ENCODE results near the gene ADCY5.

DNA sequence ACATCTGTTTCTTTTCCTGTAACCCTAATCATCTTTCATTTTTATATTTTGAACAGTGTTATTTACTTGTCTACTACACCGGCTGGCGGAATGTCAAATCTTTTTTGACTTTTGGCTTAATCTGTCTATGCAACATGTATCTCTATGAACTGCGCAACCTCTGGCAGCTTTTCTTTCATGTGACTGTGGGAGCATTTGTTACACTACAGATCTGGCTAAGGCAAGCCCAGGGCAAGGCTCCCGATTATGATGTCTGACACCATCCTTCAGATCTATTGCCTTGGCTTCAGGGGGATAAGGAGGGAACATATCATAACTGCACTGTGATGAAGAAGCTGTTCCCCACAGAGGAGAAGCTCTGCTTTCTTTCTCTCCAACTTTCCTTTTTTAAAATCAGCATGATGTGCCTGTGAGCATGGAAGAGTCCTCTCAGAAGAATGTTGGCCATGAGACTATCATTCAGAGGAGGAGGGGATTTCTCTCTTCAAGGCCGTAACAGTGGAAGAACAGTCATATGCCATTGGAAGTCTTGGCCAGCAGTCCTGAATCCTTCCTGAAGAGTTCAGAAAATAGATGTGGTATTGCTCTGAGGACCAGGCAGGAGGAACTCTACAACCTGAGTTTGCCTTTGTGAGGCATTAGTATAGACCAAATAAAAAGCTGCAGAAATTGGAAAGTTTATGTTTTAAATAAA, 177.3 kb downstream of the ADCY5 start:
- TF ChIP-seq, protein P1, sequence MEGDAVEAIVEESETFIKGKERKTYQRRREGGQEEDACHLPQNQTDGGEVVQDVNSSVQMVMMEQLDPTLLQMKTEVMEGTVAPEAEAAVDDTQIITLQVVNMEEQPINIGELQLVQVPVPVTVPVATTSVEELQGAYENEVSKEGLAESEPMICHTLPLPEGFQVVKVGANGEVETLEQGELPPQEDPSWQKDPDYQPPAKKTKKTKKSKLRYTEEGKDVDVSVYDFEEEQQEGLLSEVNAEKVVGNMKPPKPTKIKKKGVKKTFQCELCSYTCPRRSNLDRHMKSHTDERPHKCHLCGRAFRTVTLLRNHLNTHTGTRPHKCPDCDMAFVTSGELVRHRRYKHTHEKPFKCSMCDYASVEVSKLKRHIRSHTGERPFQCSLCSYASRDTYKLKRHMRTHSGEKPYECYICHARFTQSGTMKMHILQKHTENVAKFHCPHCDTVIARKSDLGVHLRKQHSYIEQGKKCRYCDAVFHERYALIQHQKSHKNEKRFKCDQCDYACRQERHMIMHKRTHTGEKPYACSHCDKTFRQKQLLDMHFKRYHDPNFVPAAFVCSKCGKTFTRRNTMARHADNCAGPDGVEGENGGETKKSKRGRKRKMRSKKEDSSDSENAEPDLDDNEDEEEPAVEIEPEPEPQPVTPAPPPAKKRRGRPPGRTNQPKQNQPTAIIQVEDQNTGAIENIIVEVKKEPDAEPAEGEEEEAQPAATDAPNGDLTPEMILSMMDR (IDR thresholded peaks at IDR 0.05; ENCODE audit: low read depth, low read length, missing input control), result no peak
- TF ChIP-seq, protein P2, sequence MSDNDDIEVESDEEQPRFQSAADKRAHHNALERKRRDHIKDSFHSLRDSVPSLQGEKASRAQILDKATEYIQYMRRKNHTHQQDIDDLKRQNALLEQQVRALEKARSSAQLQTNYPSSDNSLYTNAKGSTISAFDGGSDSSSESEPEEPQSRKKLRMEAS (IDR thresholded peaks at IDR 0.05), result no peak
- TF ChIP-seq JUND (IDR thresholded peaks at IDR 0.05), result no peak
- TF ChIP-seq SP1 (IDR thresholded peaks at IDR 0.05), result no peak
- no peak for TF ChIP-seq EGR1 (IDR thresholded peaks at IDR 0.05; ENCODE audit: low read depth in 2 of 2)
- TF ChIP-seq, protein P3, sequence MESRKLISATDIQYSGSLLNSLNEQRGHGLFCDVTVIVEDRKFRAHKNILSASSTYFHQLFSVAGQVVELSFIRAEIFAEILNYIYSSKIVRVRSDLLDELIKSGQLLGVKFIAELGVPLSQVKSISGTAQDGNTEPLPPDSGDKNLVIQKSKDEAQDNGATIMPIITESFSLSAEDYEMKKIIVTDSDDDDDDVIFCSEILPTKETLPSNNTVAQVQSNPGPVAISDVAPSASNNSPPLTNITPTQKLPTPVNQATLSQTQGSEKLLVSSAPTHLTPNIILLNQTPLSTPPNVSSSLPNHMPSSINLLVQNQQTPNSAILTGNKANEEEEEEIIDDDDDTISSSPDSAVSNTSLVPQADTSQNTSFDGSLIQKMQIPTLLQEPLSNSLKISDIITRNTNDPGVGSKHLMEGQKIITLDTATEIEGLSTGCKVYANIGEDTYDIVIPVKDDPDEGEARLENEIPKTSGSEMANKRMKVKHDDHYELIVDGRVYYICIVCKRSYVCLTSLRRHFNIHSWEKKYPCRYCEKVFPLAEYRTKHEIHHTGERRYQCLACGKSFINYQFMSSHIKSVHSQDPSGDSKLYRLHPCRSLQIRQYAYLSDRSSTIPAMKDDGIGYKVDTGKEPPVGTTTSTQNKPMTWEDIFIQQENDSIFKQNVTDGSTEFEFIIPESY (IDR thresholded peaks at IDR 0.05), result no peak
- TF ChIP-seq RAD21 (IDR thresholded peaks at IDR 0.05), result no peak
- TF ChIP-seq HNF4G (IDR thresholded peaks at IDR 0.05), result no peak

Data from liver (tissue), 3 donors.